Lower lobe of right lung (tissue), 2 donors: ENCODE data around the gene SLC12A4. TPM values are rescaled to one million over a fixed set of nuclear protein-coding genes. Genes with fewer than 3 reads are reported as not detected.

ENCODE experiments used
- ATAC-seq, 2 donors: fragments of 200-7000 bp; cut with Tn5 transposase; one replicate each; pipeline ENCODE4 v1.9.1; 2020 to 2022; ENCODE audit warnings: mild to moderate bottlenecking in 2 of 2, moderate library complexity in 2 of 2
- DNase-seq: peaks from one replicate; pipeline ENCODE4 v3.0.0-alpha.2; 2020
- H3K27ac ChIP-seq: fragments of 200-600 bp; one replicate; pipeline ENCODE4 v1.8.0; 2022
- H3K27me3 ChIP-seq: fragments of 200-600 bp; one replicate; pipeline ENCODE4 v1.8.0; 2022; ENCODE audit warnings: low read depth
- H3K36me3 ChIP-seq: fragments of 200-600 bp; one replicate; pipeline ENCODE4 v1.8.0; 2022; ENCODE audit warnings: mild to moderate bottlenecking
- H3K4me1 ChIP-seq: fragments of 200-600 bp; one replicate; pipeline ENCODE4 v1.8.0; 2022
- H3K4me3 ChIP-seq: fragments of 200-600 bp; one replicate; pipeline ENCODE4 v1.8.0; 2022; ENCODE audit warnings: mild to moderate bottlenecking
- H3K9me3 ChIP-seq: fragments of 200-600 bp; one replicate; pipeline ENCODE4 v1.8.0; 2022
- CTCF ChIP-seq: fragments of 200-600 bp; IDR thresholded peaks from one replicate; pipeline ENCODE4 v1.8.0; 2022; ENCODE audit warnings: antibody characterized with exemption, mild to moderate bottlenecking
- intact Hi-C: fragments of 100-400 bp; cut with DNase I; formaldehyde crosslinking; loops from one replicate; pipeline ENCODE4 v1.11.0; 2022
- total RNA-seq: library from RNA; stranded (reverse); fragmentation: NEBNext Ultra II Directional; extraction: Animal tissue kit (Norgen Biotek cat#: 25700); gene quantifications from one replicate; pipeline ENCODE4 v1.2.1, GENCODE V29; 2021
- donor health status: DM: no; HTN: yes; CAD: no; lungs with severe emphysema.

The SLC12A4 gene
- total RNA-seq, 1 donor from 2014 or later, result 80.3 TPM

GRCh38 chr16:67914758-67915495 lies 53.5 kb downstream of the SLC12A4 start:
- no peak for TF ChIP-seq CTCF
- ATAC-seq (no peak), DNase-seq (no peak)
- Histone ChIP-seq H3K4me3 (no peak overlapping the region), H3K9me3 (no peaks in the 10 kb centered on the region), H3K27ac (no peak overlapping the region), H3K36me3 (peaks cover 50% of the 10 kb centered on the region), H3K27me3 (no peaks in the 10 kb centered on the region), H3K4me1 (peaks cover 30% of the 10 kb centered on the region)
- intact Hi-C loops, result no loop called here

- H3K4me1 ChIP-seq, result no peaks in the 10 kb centered on the region
- DNase-seq, result no peak
- no peak overlapping the region for H3K27ac ChIP-seq
- no peaks in the 10 kb centered on the region for H3K9me3 ChIP-seq
- no peak for ATAC-seq
- H3K4me3 ChIP-seq, result no peak overlapping the region
- no peak for TF ChIP-seq CTCF
- intact Hi-C loops, result no loop called here
- H3K36me3 ChIP-seq, result peaks cover 44% of the 10 kb centered on the region
- H3K27me3 ChIP-seq, result no peaks in the 10 kb centered on the region
Measured at GRCh38 chr16:67910158-67910557, 58.3 kb downstream of the SLC12A4 start.

- intact Hi-C loops, result no loop called here
- no peak for TF ChIP-seq CTCF
Measured at GRCh38 chr16:67909056-67909742, 59.2 kb downstream of the SLC12A4 start.

GRCh38 chr16:67907397-67908180 lies 60.8 kb downstream of the SLC12A4 start:
- intact Hi-C loops, result no loop called here
- no peaks in the 10 kb centered on the region for H3K27me3 ChIP-seq
- H3K4me3 ChIP-seq, result no peak overlapping the region
- H3K4me1 ChIP-seq, result no peaks in the 10 kb centered on the region
- H3K36me3 ChIP-seq, result peaks cover 49% of the 10 kb centered on the region
- no peak overlapping the region for H3K27ac ChIP-seq
- no peak for DNase-seq
- ATAC-seq, result no peak
- no peaks in the 10 kb centered on the region for H3K9me3 ChIP-seq
- no peak for TF ChIP-seq CTCF

More at GRCh38 chr16:67909056-67909742, 59.2 kb downstream of the SLC12A4 start:
- Histone ChIP-seq H3K27me3 (no peaks in the 10 kb centered on the region), H3K9me3 (no peaks in the 10 kb centered on the region), H3K36me3 (peaks cover 39% of the 10 kb centered on the region), H3K27ac (no peak overlapping the region), H3K4me3 (no peak overlapping the region), H3K4me1 (no peaks in the 10 kb centered on the region)
- no peak for DNase-seq
- no peak for ATAC-seq

- Histone ChIP-seq H3K4me3 (no peak overlapping the region), H3K27ac (peak overlapping the region; percentile 34), H3K9me3 (no peaks in the 10 kb centered on the region), H3K36me3 (peaks cover 28% of the 10 kb centered on the region), H3K4me1 (peaks cover 15% of the 10 kb centered on the region), H3K27me3 (no peaks in the 10 kb centered on the region)
- intact Hi-C loops, result no loop called here
- ATAC-seq (no peak), DNase-seq (no peak)
- TF ChIP-seq CTCF, result no peak
Measured at GRCh38 chr16:67902831-67903230, 65.6 kb downstream of the SLC12A4 start.
